ENCODE data around the gene PPP1R3F. TPM values are rescaled to one million over a fixed set of nuclear protein-coding genes. Genes with fewer than 3 reads are reported as not detected.
A peak's percentile ranks its signal among the peaks of the same experiment; 100 is the strongest.

Gene PPP1R3F
- 5.6 and 21.2 TPM in 2 replicates for total RNA-seq (ENCODE audit: low replicate concordance)

GRCh38 chrX:49269767-49270248 is at the start of gene PPP1R3F:
Gene PPP1R3F, plus strand, starts transcription at chrX:49269793. Its CDS starts 77 bp downstream, at chrX:49269870.
- Mint-ChIP-seq H3K4me1 (peaks cover 17% of the 10 kb centered on the region), H3K27ac (peak within 1 kb of the TSS; percentile 99), H3K36me3 (peaks cover 4% of the 10 kb centered on the region), H3K27me3 (ENCODE audit: insufficient read depth, low read depth) (peaks cover 13% of the 10 kb centered on the region), H3K4me3 (peak within 1 kb of the TSS; percentile 94), H3K9me3 (peaks cover 4% of the 10 kb centered on the region)
- Histone ChIP-seq H3F3A (ENCODE audit: low read depth) (peaks cover 7% of the 10 kb centered on the region), H3K27me3 (no peaks in the 10 kb centered on the region), H3K9ac (peak within 1 kb of the TSS; percentile 83), H3K4me1 (peaks cover 7% of the 10 kb centered on the region), H3K79me2 (ENCODE audit: low read depth) (peaks cover 46% of the 10 kb centered on the region), H3K4me3 (peak within 1 kb of the TSS; percentile 62), H3K27ac (peak within 1 kb of the TSS; percentile 95), H2AFZ (replicated peaks) (peak within 1 kb of the TSS; percentile 81), H3K36me3 (no peaks in the 10 kb centered on the region), H3K9me3 (ENCODE audit: low read depth) (no peaks in the 10 kb centered on the region), H3K4me2 (peak within 1 kb of the TSS; percentile 78), H4K20me1 (ENCODE audit: low read depth) (peaks cover 18% of the 10 kb centered on the region)
- DNase-seq (ENCODE audit: low spot score) = no peak
- no peak for TF ChIP-seq EZH2 (IDR thresholded peaks at IDR 0.05)
- TF ChIP-seq EZH2phosphoT487 (IDR thresholded peaks at IDR 0.05) = no peak
- TF ChIP-seq, protein P1, sequence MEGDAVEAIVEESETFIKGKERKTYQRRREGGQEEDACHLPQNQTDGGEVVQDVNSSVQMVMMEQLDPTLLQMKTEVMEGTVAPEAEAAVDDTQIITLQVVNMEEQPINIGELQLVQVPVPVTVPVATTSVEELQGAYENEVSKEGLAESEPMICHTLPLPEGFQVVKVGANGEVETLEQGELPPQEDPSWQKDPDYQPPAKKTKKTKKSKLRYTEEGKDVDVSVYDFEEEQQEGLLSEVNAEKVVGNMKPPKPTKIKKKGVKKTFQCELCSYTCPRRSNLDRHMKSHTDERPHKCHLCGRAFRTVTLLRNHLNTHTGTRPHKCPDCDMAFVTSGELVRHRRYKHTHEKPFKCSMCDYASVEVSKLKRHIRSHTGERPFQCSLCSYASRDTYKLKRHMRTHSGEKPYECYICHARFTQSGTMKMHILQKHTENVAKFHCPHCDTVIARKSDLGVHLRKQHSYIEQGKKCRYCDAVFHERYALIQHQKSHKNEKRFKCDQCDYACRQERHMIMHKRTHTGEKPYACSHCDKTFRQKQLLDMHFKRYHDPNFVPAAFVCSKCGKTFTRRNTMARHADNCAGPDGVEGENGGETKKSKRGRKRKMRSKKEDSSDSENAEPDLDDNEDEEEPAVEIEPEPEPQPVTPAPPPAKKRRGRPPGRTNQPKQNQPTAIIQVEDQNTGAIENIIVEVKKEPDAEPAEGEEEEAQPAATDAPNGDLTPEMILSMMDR (IDR thresholded peaks at IDR 0.05) = no peak

- Histone ChIP-seq H3K36me3 (no peaks in the 10 kb centered on the region), H3K79me2 (ENCODE audit: low read depth) (no peaks in the 10 kb centered on the region), H4K20me1 (ENCODE audit: low read depth) (no peaks in the 10 kb centered on the region), H2AFZ (replicated peaks) (no peak overlapping the region), H3K4me2 (no peak overlapping the region), H3K9me3 (ENCODE audit: low read depth) (no peaks in the 10 kb centered on the region), H3K9ac (no peak overlapping the region), H3K27ac (no peak overlapping the region), H3K27me3 (no peaks in the 10 kb centered on the region), H3K4me1 (no peaks in the 10 kb centered on the region), H3F3A (ENCODE audit: low read depth) (no peaks in the 10 kb centered on the region), H3K4me3 (no peak overlapping the region)
- H3K9me3 Mint-ChIP-seq = peaks cover 39% of the 10 kb centered on the region
- no peaks in the 10 kb centered on the region for H3K36me3 Mint-ChIP-seq
- no peak for DNase-seq (ENCODE audit: low spot score)
- H3K27me3 Mint-ChIP-seq (ENCODE audit: insufficient read depth, low read depth) = peaks cover 20% of the 10 kb centered on the region
- TF ChIP-seq, protein P1 (IDR thresholded peaks at IDR 0.05) = no peak
- no peak for TF ChIP-seq EZH2 (IDR thresholded peaks at IDR 0.05)
- TF ChIP-seq EZH2phosphoT487 (IDR thresholded peaks at IDR 0.05) = no peak
- no peak overlapping the region for H3K27ac Mint-ChIP-seq
- no peak overlapping the region for H3K4me3 Mint-ChIP-seq
- H3K4me1 Mint-ChIP-seq = no peaks in the 10 kb centered on the region
These were observed 49.5 kb upstream of the PPP1R3F start for GRCh38 chrX:49220100-49220499.

- H3K9me3 Mint-ChIP-seq = peaks cover 32% of the 10 kb centered on the region
- peaks cover 23% of the 10 kb centered on the region for H3K27me3 Mint-ChIP-seq (ENCODE audit: insufficient read depth, low read depth)
- no peak for DNase-seq (ENCODE audit: low spot score)
- Histone ChIP-seq H3K9ac (no peak overlapping the region), H3K79me2 (ENCODE audit: low read depth) (no peaks in the 10 kb centered on the region), H3K27me3 (no peaks in the 10 kb centered on the region), H3K4me3 (no peak overlapping the region), H3K36me3 (no peaks in the 10 kb centered on the region), H4K20me1 (ENCODE audit: low read depth) (no peaks in the 10 kb centered on the region), H3F3A (ENCODE audit: low read depth) (no peaks in the 10 kb centered on the region), H3K4me1 (no peaks in the 10 kb centered on the region), H3K9me3 (ENCODE audit: low read depth) (no peaks in the 10 kb centered on the region), H3K27ac (no peak overlapping the region), H3K4me2 (no peak overlapping the region), H2AFZ (replicated peaks) (no peak overlapping the region)
- TF ChIP-seq, protein P1 (IDR thresholded peaks at IDR 0.05) = no peak
- TF ChIP-seq EZH2phosphoT487 (IDR thresholded peaks at IDR 0.05) (no peak), EZH2 (IDR thresholded peaks at IDR 0.05) (no peak)
- no peak overlapping the region for H3K4me3 Mint-ChIP-seq
- no peaks in the 10 kb centered on the region for H3K4me1 Mint-ChIP-seq
- H3K36me3 Mint-ChIP-seq = no peaks in the 10 kb centered on the region
- no peak overlapping the region for H3K27ac Mint-ChIP-seq
These were observed 47.7 kb upstream of the PPP1R3F start for GRCh38 chrX:49221868-49222267.
